ENCODE results near the gene TOLLIP. TPM values are rescaled to one million over a fixed set of nuclear protein-coding genes. Genes with fewer than 3 reads are reported as not detected.

TOLLIP gene
- total and polyA plus RNA-seq, 9 donors = 14.1 to 60.8 (median 44.8) TPM

DNA sequence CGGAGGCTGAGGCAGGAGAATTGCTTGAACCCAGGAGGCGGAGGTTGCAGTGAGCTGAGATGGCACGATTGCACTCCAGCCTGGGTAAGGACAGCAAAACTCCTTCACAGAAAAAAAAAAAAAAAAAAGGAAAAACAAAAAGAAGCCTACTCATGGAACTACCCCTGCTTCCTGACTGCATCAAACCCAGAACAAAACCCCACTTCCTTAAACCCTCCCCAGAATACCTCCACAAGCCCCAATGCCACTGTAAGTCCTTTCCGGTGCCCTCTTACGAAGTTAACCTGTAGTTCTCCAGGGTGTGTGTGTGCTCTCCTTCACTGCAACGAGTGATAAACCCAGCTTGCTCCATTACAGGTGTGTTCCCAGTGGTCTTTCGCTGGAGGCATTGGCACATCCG lies 8.6 kb upstream of the TOLLIP start:
- TF ChIP-seq EP300 (IDR thresholded peaks at IDR 0.05) (no peak), POLR2A (IDR thresholded peaks at IDR 0.05) (no peak)
- TF ChIP-seq, protein P1, sequence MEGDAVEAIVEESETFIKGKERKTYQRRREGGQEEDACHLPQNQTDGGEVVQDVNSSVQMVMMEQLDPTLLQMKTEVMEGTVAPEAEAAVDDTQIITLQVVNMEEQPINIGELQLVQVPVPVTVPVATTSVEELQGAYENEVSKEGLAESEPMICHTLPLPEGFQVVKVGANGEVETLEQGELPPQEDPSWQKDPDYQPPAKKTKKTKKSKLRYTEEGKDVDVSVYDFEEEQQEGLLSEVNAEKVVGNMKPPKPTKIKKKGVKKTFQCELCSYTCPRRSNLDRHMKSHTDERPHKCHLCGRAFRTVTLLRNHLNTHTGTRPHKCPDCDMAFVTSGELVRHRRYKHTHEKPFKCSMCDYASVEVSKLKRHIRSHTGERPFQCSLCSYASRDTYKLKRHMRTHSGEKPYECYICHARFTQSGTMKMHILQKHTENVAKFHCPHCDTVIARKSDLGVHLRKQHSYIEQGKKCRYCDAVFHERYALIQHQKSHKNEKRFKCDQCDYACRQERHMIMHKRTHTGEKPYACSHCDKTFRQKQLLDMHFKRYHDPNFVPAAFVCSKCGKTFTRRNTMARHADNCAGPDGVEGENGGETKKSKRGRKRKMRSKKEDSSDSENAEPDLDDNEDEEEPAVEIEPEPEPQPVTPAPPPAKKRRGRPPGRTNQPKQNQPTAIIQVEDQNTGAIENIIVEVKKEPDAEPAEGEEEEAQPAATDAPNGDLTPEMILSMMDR (IDR thresholded peaks at IDR 0.05) = no peak
- WGBS, 3 donors = 87 to 91% (median 89%) methylated on average over 8 of the region's 8 CpGs

DNA sequence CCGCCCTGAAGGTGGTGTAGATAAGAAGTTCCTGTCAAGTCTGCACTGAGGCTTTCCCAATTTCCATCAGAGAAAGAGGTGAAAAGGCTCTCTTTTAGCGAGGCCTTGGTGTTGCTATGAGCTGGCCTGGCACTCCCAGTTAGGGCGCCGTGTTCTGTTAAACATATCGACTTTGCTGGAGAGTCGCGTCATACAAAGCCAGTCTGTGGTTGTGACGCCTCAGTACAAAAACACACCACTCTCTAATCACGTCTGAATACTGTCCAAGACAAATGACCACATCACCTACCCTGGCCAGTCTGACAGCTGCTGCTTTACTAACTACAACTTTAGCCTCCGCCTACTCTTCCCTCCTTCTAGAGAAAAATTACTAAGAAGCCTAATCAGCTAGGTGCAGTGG lies 8.0 kb upstream of the TOLLIP start:
- H3K4me1 ChIP-seq (ENCODE audit: insufficient read depth) = no peaks in the 10 kb centered on the region
- no peak overlapping the region for H3K4me3 ChIP-seq
- WGBS, 3 donors = 88 to 91% (median 90%) methylated on average over 10 of the region's 10 CpGs
- intact Hi-C loops (cut with DNase I) = no loop called here
- TF ChIP-seq, protein P1 (IDR thresholded peaks at IDR 0.05) = no peak
- TF ChIP-seq EP300 (IDR thresholded peaks at IDR 0.05) = no peak
- TF ChIP-seq POLR2A (IDR thresholded peaks at IDR 0.05) = no peak
- H3K27me3 ChIP-seq = no peaks in the 10 kb centered on the region
- no peak overlapping the region for H3K27ac ChIP-seq
- H3K9me3 ChIP-seq = no peaks in the 10 kb centered on the region
- no peaks in the 10 kb centered on the region for H3K36me3 ChIP-seq
- DNase-seq = no peak

More for the DNA sequence above, 8.6 kb upstream of the TOLLIP start:
- no peak overlapping the region for H3K27ac ChIP-seq
- no peaks in the 10 kb centered on the region for H3K27me3 ChIP-seq
- intact Hi-C loops (cut with DNase I) = no loop called here
- DNase-seq = no peak
- no peaks in the 10 kb centered on the region for H3K9me3 ChIP-seq
- no peak overlapping the region for H3K4me3 ChIP-seq
- no peaks in the 10 kb centered on the region for H3K36me3 ChIP-seq
- no peaks in the 10 kb centered on the region for H3K4me1 ChIP-seq (ENCODE audit: insufficient read depth)

DNA sequence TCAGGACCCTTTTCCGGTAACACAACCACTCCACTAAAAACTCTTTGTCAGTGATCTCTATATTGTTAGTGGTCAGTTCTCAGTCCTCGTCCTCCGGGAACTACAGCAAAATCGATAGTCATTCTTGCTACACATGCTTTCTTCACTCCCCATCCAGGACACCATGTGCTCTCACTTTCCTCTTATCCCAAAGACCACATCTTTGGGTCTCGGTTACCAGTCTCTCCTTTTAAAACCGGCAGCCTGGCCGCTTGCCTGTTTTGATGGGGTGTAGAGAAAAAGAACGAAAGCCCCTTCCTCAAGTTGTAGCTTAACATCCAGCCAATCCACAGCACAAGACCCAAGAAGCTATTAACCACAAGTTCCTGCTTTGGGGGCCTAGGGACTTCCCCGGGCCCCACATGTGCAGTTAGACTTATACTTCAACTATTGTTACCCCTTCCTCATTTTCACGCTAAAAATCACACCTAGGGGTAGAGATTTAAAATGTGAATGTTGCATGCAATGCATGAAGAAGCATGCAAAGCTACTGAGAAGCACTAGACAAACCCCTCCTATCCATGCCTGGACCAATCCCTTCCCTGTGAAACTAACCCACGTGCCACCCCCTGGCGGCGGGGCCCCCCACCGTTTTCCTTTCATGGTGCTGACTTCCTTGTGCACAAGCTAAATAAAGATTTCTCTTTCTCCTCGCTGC lies 1.5 kb upstream of the TOLLIP start:
- 86 to 91% (median 90%) methylated on average over 15 of the region's 15 CpGs for WGBS, 3 donors
- no peak overlapping the region for H3K27ac ChIP-seq
- no peaks in the 10 kb centered on the region for H3K36me3 ChIP-seq
- DNase-seq = no peak
- intact Hi-C loops (cut with DNase I) = no loop called here
- no peaks in the 10 kb centered on the region for H3K27me3 ChIP-seq
- H3K4me3 ChIP-seq = peak overlapping the region; percentile 91
- no peaks in the 10 kb centered on the region for H3K9me3 ChIP-seq
- TF ChIP-seq POLR2A (IDR thresholded peaks at IDR 0.05) = no peak
- TF ChIP-seq, protein P1 (IDR thresholded peaks at IDR 0.05) = no peak
- no peak for TF ChIP-seq EP300 (IDR thresholded peaks at IDR 0.05)
- H3K4me1 ChIP-seq (ENCODE audit: insufficient read depth) = peaks cover 16% of the 10 kb centered on the region

DNA sequence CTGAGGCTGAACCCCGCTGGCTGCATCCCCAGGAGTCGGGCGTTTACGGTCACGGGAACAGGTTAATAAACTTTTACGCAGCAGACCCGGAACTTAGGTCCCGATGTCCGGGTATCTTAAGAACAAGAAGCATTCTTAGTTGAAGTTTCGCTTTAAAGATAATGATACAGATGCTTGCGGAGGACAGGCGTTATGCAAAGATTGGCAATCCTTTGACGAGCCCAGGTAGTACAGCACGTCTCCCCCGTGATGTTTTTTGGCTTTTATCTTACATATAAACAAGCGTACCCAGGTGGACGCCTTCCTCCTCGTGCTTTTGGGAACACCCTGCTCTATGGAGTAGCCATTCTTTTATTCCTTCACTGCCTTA lies 871 bp upstream of the TOLLIP start:
- no peak for DNase-seq
- WGBS, 3 donors = 57 to 69% (median 66%) methylated on average over 18 of the region's 18 CpGs
- Histone ChIP-seq H3K9me3 (no peaks in the 10 kb centered on the region), H3K4me1 (ENCODE audit: insufficient read depth) (peaks cover 16% of the 10 kb centered on the region), H3K36me3 (no peaks in the 10 kb centered on the region), H3K4me3 (peak overlapping the region; percentile 91), H3K27ac (peak overlapping the region; percentile 58 to 90), H3K27me3 (no peaks in the 10 kb centered on the region)
- intact Hi-C loops (cut with DNase I) = no loop called here
- TF ChIP-seq, protein P1 (IDR thresholded peaks at IDR 0.05) = no peak
- no peak for TF ChIP-seq POLR2A (IDR thresholded peaks at IDR 0.05)
- no peak for TF ChIP-seq EP300 (IDR thresholded peaks at IDR 0.05)

Data from ovary (tissue), 9 donors.